Peyer's patch (tissue), 4 donors: ENCODE data around the gene PRSS8. TPM values are rescaled to one million over a fixed set of nuclear protein-coding genes. Genes with fewer than 3 reads are reported as not detected.
"Not testable (repeated sequence)": the region's sequence is repeated elsewhere in the genome, so short reads cannot be mapped to it uniquely, and the experiment has no call there.

Experiments used
- DNase-seq, 3 donors: peaks; one replicate each; pipeline ENCODE4 v3.0.0-alpha.2; 2017 to 2019
- H3K27ac ChIP-seq, 4 donors: fragments of 200-600 bp; sonication (generic); one replicate each; pipeline ENCODE4 v1.5.1; 2016 to 2019
- H3K27me3 ChIP-seq, 2 donors: fragments of 200-600 bp; sonication (generic); one replicate each; pipeline ENCODE4 v1.5.1; 2019
- H3K36me3 ChIP-seq, 3 donors: fragments of 200-600 bp; sonication (generic); one replicate each; pipeline ENCODE4 v1.5.1; 2016 to 2019
- H3K4me1 ChIP-seq, 4 donors: fragments of 200-600 bp; sonication (generic); one replicate each; pipeline ENCODE4 v1.5.1; 2016 to 2019
- H3K4me3 ChIP-seq, 4 donors: fragments of 200-600 bp; sonication (generic); 1 replicate in 3 of 4; 2 replicates in 1 of 4; pipeline ENCODE4 v1.5.1; 2016 to 2019; ENCODE audit warnings: mild to moderate bottlenecking in 1 of 4
- H3K9me3 ChIP-seq, 4 donors: fragments of 200-600 bp; sonication (generic); one replicate each; pipeline ENCODE4 v1.5.1; 2016 to 2019; ENCODE audit warnings: mild to moderate bottlenecking in 1 of 4
- POLR2A ChIP-seq, 2 donors: fragments of 450-650 bp; IDR thresholded peaks; one replicate each; pipeline ENCODE4 v1.5.1; 2017; ENCODE audit warnings: antibody characterized with exemption in 2 of 2, mild to moderate bottlenecking in 2 of 2, moderate library complexity in 2 of 2
- total RNA-seq, 4 donors: library from RNA; depleted of rRNA; stranded (reverse); fragments of >200 nt; gene quantifications; one replicate each; pipeline ENCODE4 v1.1.0, GENCODE V29; 2016
- TF ChIP-seq, protein P1 (sequence below), 6 experiments: fragments of 450-650 bp in 4 of 6; fragments of 200-600 bp in 2 of 6; sonication (generic) in 1 of 6; IDR thresholded peaks; one replicate each; pipeline ENCODE4 v1.5.1; 2017 to 2019; ENCODE audit warnings: antibody characterized with exemption in 6 of 6, mild to moderate bottlenecking in 3 of 6, moderate library complexity in 1 of 6

Gene PRSS8
- total RNA-seq, 4 donors from 2014 or later: 27.2 to 666 (median 549) TPM

DNA sequence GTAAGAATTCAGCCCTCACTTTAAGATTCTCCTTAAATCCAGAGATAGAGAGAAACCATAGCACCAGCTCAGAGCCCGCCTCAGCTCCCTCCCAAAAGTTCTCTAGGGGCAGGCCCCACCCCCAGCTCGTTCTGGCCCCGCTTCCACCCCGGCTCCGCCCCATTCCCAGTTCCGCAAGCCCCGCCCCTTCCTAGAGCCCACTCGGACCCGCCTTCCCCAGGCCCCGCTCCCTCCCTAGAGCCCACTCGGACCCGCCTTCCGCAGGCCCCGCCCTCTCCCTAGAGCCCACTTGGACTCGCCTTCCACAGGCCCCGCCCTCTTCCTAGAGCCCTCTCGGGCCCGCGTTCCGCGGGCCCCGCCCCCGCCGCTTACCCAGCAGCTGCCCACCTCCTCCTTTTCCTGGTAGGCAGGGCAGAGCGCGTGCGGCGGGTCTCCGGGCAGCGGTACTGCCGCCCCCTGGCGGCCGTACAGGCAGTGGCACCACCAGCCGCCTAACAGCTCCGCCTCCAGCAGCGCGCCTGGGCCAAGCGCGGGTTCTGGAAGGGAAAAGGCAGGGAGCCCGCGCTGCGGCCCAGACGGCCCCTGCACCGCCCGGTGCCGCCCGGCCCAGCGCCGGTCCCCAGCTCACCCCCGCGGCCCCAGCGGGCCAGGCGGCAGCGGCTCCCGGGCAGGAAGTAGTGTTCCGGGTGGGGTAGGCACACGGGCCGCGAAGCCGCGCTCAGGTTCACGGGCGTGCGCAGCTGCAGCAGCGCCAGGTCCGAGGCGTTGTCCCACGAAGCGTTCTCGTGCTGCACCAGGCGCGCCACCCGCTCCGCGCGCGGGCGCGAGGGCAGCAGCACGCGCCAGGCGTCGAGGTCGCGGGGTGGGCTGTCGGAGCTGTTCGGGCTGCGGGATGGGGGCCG is 6.8 kb upstream of the PRSS8 start:
- Histone ChIP-seq H3K36me3 (no peaks in the 10 kb centered on the region), H3K27me3 (no peaks in the 10 kb centered on the region), H3K9me3 (no peaks in the 10 kb centered on the region), H3K4me1 (peaks cover 3 to 35% (median 7%) of the 10 kb centered on the region in 4 donors), H3K27ac (peak overlapping the region; percentile 77 to 96 (median 88)), H3K4me3 (peak overlapping the region; percentile 41 to 62 (median 62))
- DNase-seq: peak; percentile 99 to 100 (median 99)
- TF ChIP-seq POLR2A (IDR thresholded peaks at IDR 0.05): peak; percentile 21 to 52
- TF ChIP-seq, protein P1, sequence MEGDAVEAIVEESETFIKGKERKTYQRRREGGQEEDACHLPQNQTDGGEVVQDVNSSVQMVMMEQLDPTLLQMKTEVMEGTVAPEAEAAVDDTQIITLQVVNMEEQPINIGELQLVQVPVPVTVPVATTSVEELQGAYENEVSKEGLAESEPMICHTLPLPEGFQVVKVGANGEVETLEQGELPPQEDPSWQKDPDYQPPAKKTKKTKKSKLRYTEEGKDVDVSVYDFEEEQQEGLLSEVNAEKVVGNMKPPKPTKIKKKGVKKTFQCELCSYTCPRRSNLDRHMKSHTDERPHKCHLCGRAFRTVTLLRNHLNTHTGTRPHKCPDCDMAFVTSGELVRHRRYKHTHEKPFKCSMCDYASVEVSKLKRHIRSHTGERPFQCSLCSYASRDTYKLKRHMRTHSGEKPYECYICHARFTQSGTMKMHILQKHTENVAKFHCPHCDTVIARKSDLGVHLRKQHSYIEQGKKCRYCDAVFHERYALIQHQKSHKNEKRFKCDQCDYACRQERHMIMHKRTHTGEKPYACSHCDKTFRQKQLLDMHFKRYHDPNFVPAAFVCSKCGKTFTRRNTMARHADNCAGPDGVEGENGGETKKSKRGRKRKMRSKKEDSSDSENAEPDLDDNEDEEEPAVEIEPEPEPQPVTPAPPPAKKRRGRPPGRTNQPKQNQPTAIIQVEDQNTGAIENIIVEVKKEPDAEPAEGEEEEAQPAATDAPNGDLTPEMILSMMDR (IDR thresholded peaks at IDR 0.05): peak; percentile 95 to 100 (median 100)

DNA sequence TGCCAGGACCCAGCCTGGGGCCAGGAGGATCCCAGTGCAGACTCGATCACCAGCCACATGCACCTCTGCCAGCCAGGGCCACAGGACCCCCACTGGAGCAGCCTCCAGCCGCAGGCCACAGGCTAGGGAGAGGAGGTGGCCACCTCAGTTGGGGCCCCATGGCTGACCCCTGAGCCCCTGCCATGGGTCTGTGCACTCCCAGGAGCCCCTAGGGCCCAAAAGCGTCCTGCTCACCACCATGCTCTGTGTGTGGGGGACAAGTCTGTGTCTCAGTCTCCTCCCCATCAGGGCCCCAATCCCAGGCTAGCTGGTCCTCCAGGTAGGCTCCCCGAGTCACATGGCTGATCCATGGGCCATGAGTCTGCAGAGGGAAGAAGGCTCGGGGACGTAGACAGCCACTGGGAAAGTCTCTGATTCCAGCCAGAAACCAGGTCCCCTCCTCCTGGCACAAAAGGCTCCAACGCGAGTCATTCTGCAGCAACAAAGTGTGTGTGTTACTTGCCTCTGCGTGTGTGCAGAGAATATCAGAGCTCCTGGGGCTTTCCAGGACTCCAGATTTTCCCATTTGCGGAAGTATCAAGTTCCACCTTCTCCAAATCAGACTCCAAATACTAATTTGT is 6.1 kb upstream of the PRSS8 start:
- Histone ChIP-seq H3K27me3 (no peaks in the 10 kb centered on the region), H3K36me3 (no peaks in the 10 kb centered on the region), H3K27ac (peak overlapping the region; percentile 77 to 96 (median 88)), H3K9me3 (no peaks in the 10 kb centered on the region), H3K4me1 (peaks cover 3 to 35% (median 7%) of the 10 kb centered on the region in 4 donors), H3K4me3 (peak overlapping the region in 2 of 4 donors; percentile 41 to 62)
- no peak for TF ChIP-seq POLR2A (IDR thresholded peaks at IDR 0.05)
- TF ChIP-seq, protein P1 (IDR thresholded peaks at IDR 0.05): no peak
- peak in 1 of 3 donors; percentile 65 for DNase-seq

DNA sequence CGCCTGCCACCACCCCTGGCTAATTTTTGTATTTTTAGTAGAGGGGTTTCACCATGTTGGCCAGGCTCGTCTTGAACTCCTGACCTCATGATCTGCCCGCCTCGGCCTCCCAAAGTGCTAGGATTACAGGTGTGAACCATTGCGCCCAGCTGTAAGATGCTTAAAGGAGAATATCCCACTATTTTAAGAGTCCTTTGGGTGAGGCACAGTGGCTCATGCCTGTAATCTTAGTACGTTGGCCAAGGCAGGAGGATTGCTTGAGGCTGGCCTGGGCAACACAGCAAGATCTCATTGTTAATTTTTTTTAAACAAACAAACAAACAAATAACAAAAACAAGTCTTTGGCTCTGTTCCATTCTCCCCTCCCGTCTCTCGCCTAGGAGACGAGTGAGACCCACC is 5.5 kb upstream of the PRSS8 start:
- not testable (repeated sequence) for DNase-seq, H3K9me3 ChIP-seq, H3K36me3 ChIP-seq, H3K27me3 ChIP-seq
- Histone ChIP-seq H3K4me1 (peaks cover 3 to 35% (median 7%) of the 10 kb centered on the region in 4 donors), H3K27ac (peak overlapping the region; percentile 77 to 96 (median 88)), H3K4me3 (peak overlapping the region in 1 of 4 donors; percentile 41)

DNA sequence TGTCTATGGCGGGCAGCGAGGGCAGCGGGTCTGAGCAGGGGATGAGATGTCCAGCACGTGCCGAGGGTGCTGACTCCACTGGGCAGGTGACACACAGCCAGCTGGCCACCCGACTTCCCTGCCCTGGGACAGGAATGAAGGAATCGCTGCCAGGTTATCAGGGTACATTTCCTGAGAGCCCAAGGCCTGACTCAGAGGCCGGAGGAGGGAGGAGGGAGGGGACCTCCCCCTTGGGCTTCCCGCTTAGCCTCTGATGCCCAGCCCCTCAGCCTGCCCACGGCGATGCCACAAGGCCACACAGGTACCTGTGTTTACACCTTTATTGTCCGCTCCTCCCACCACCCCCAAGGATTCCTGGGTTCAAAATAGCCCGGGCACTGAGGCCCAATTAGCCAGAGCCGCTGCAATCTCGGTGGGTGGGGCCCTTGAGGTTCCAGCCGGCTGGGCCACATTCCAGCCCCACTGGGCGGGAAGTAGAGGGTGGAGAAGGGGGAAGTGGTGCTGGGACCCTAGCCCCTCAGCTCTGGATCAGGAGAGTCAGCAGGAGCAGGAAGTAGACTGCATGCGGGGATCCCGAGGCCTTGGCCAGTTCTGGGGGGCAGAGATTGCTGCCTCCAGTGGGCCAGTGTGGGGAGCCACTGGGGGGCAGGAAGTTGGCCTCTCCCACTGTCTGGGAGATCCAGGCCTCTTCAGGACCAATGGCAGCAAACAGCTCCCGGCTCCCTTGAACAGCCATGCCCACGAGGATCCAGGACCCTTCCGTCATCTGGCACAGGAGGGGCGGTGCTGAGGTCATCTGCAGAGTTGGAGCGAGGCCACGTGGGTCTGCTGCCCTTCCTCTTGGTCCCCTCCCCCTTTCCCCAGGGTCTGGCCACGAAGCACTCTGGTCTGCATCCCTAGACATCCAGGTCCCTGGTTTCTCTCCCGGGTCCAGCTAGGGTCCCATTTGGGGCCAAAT is 3.4 kb upstream of the PRSS8 start:
- Histone ChIP-seq H3K27me3 (no peaks in the 10 kb centered on the region), H3K36me3 (peaks cover 0 to under 1% (median 0%) of the 10 kb centered on the region in 3 donors), H3K9me3 (no peaks in the 10 kb centered on the region), H3K27ac (peak overlapping the region in 3 of 4 donors; percentile 77 to 95 (median 90)), H3K4me3 (peak overlapping the region in 2 of 4 donors; percentile 11 to 37), H3K4me1 (peaks cover 3 to 38% (median 7%) of the 10 kb centered on the region in 4 donors)
- DNase-seq: peak in 2 of 3 donors; percentile 90 to 92
- TF ChIP-seq, protein P1 (IDR thresholded peaks at IDR 0.05): peak in 1 of 6 experiments; percentile 2
- peak; percentile 9 to 68 for TF ChIP-seq POLR2A (IDR thresholded peaks at IDR 0.05)

DNA sequence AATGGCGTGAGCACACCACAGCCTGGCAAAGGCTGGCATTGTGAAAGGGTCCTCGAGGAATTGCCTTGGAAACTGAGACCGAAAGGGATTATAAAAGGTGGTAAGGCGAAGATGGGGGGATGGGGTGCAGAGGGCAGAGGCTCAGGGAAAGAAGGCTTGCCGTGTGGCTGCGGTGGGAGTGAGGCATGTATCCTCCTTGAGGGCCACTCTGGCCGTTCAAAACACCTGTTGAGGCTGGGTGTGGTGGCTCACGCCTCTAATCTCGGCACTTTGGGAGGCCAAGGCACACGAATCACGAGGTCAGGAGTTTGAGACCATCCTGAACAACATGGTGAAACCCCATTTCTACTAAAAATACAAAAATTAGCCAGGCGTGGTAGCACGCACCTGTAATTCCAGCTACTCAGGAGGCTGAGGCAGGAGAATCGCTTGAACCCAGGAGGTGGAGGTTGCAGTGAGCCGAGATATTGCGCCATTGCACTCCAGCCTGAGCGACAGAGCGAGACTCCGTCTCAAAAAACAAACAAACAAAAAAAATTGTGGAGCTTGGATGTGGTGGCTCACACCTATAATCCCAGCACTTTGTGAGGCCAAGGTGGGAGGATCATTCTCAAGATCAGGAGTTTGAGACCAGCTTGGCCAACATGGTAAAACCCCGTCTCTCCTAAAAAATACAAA is 1.4 kb upstream of the PRSS8 start:
- not testable (repeated sequence) for H3K4me3 ChIP-seq, H3K27me3 ChIP-seq, H3K27ac ChIP-seq, H3K9me3 ChIP-seq, DNase-seq
- peaks cover 0 to 19% (median 0%) of the 10 kb centered on the region in 3 donors for H3K36me3 ChIP-seq
- peaks cover 0 to 48% (median 4%) of the 10 kb centered on the region in 4 donors for H3K4me1 ChIP-seq
